ENCODE measurements around the gene RPL7L1.
"Not testable (repeated sequence)": the region's sequence is repeated elsewhere in the genome, so short reads cannot be mapped to it uniquely, and the experiment has no call there.

RPL7L1 gene

DNA sequence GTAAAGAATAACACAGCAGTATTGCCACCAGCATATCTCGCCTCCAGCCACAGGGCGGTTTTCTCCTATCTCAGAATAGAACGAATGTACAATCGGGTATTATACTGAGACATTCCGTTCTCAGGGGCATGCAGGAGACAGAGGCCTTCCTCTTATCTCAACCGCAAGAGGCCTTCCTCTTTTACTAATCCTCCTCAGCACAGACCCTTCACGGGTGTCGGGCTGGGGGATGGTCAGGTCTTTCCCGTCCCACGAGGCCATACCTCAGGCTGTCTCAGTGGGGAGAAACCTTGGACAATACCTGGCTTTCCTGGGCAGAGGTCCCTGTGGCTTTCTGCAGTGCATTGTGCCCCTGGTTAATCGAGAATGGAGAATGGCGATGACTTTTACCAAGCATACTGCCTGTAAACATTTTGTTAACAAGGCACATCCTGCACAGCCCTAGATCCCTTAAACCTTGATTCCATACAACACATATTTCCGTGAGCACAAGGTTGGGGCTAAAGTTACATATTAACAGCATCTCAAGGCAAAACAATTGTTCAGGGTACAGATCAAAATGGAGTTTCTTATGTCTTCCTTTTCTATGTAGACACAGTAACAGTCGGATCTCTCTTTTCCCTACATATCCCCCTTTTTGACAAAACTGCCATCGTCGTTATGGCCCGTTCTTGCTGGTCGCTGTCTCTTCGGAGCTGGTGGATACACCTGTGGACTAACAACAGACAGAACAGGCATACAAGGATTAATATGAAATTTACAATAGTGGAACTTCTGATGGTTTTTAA lies 14.8 kb downstream of the RPL7L1 start:
- not testable (repeated sequence) for DNase-seq

DNA sequence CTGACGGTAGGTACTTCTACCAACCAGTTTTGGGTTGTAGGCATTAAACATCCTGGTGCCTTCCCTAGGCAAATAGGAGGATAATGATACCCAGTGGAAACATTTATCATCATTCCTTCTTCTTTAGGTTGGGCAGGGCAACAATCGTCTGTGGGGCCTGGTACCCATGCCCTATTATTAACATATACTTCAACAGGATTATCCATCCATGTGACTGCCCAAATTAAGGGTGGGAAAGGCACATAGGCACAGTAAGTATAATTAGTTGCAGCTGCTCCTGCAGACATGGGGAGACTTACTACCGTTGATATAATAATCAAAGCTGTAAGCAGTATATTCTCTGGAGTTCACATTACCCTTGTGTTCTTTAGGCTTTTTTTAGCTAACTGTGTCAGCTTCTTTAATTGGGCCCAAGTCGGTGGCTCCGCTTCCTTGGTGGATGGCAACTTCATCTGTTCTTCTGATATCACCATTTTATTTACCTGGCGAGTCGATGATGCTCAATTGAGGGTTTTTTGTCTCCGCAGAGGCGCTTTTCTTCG lies 16.8 kb downstream of the RPL7L1 start:
- DNase-seq: no peak

DNA sequence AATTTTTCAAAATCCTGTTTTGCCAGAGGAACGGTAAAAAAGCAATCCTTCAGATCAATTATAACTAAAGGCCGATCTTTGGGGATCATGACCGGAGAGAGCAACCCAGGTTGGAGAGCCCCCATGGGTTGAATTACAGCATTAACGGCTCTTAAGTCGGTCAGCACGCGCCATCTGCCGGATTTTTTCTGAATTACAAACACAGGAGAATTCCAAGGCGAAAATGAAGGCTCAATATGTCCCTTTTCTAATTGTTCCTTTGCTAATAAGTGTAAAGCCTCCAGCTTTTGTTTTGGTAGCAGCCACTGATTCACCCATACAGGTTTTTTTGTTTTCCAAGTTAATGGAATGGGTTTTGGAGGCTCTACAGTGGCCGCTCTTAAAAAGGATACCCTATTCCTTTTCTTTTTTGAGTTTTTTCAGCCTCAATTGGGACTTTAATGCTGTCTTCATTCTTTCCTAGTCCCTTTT lies 19.5 kb downstream of the RPL7L1 start:
- peak; percentile 90 for DNase-seq

DNA sequence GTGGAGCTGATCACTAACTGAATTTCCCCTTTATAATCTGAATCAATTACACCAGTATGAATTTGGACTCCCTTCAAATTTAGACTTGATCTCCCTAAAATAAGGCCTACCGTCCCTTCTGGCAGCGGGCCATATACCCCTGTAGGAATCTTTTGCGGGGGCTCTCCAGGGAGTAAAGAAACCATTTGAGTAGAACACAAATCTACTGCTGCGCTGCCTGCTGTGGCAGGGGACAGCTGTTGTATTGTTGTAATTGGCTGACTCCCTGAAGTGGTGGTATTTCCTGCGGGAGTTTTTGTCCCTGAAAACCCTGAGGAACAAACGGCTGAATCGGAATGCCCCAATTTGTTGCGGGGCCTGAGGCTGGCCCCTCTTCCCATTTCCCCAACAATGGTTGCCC lies 20.5 kb downstream of the RPL7L1 start:
- no peak for DNase-seq

DNA sequence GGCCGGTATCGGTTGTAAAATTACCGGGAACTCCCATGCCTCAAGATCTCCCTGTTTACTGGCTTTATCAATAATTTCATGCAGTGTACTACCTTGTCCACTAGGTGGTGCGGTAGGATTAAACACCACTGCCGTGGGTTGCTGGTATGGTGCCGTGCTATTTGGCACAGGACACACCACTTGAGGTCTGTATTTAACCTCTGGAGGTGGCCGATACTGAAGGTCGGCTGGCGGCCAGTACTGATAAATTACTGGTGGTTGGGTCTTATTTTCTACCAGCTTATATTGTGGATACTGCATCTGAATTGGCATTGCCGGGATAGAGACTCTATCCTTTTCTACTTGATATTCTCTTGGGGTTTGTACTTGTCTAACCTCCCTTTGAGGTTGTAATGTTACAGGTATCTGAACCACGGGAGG lies 22.1 kb downstream of the RPL7L1 start:
- DNase-seq: peak; percentile 95

DNA sequence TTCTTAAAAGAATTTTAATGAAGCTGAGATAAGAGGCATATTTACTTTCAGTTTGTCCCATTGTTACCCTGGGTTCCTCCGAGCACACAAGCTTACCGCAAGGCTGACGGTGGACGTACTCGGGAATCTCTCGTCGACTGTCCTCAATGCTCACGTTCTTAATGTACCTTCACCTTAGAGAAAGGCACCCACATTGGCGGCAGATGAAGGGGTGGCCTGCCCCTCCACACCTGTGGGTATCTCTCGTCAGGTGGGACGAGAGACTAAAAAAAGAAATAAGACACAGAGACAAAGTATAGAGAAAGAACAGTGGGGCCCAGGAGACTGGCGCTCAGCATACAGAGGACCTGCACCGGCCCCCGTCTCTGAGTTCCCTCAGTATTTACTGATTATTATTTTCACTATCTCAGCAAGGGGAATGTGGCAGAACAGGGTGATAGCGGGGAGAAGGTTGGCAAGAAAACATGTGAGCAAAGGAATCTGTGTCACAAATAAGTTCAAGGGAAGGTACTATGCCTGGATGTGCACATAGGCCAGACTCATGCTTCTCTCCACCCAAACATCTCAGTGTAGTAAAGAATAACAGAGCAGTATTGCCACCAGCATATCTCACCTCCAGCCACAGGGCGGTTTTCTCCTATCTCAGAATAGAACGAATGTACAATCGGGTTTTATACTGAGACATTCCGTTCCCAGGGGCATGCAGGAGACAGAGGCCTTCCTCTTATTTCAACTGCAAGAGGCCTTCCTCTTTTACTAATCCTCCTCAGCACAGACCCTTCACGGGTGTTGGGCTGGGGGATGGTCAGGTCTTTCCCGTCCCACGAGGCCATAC lies 23.2 kb downstream of the RPL7L1 start:
- not testable (repeated sequence) for DNase-seq

DNA sequence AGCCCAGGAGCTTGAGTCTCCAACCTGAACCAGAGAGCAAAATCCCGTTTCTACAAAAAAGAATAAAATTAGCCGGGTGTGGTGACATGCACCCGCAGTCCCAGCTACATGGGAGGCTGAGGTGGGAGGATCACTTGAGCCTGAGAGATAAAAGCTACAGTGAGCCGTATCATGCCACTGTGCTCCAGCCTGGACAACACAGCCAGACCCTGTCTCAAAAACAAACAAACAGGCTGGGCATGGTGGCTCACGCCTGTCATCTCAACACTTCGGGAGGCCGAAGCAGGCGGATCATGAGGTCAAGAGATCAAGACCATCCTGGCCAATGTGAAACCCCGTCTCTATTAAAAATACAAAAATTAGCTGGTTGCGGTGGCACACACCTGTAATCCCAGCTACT lies 25.1 kb downstream of the RPL7L1 start:
- no peak for DNase-seq

DNA sequence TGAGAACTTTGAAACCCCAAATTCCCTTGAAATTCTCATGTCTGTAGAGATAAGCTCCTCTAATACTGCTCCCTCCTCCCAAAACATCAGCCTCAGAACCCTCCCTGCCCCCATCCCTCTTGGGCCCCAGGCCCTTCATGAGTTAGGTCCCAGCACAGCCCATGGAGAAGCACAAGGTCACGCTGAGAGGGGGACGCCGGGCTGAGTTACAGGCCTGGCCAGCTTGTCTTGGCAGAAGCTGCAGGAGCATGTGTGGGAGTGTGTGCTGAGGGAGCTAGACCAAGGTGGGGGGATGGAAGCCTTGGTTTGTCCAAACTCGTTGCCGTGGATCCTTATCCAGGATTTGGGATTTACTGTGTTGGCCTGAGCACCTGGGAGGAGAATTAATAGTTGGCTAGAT lies 27.9 kb downstream of the RPL7L1 start:
- DNase-seq: no peak

DNA sequence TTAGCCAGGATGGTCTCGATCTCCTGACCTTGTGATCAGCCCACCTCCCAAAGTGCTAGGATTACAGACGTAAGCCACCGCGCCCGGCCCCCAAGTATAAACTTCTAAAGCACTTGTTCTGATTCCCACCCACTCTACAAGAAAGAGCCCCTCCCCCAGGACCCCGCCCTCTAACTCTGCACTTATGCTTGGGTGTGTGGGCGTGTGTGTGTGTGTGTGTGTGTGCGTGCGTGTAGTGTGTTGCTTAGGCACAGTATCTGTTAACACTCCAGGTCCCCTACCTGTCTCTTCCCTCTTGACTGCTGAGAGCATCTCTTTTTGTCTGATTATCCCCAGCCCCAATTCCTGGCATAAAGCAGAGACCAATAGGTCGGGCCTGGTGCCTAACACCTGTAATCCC lies 30.4 kb downstream of the RPL7L1 start:
- DNase-seq: no peak

DNA sequence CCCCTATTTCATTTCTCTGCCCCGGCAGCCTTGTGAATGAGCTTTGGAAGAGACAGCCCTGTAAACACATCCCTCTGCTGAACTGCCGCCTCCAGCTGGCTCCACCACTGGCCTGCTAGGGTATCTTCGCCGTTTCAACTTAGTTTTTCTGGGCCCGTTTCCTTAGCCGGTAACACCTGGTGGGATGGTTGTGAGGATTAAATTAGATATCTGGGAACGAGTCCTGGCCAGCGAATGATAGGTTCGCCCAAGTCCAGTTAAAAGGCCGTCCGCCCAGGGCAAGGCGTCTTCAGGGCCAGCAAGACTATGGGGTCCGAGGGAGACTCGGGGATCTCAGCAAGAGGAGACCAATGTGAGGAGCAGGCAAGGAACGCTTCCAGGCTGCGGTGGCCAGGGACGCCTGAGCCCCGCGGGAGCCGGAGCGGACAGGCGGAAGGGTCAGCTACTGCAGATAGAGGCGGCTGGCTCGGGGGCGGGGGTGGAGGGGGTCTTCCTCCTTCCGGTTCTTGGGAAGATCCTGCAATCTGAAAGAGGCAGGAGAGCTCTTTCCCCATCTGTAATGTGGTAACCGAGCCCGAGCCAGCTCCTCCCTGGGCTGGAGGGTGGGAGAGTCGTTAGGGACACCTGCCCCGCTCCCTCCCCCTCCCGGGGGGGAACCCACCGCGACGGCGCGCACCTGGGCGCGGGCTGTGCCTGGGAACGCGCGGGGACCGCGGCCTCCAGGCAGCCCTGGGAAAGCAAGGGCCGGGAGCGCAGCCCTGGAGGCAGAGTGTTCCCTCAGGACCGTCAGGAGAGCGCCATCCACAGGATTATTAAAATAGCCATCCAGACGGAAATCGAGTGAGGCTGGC lies 32.0 kb downstream of the RPL7L1 start:
- peak; percentile 71 for DNase-seq

DNA sequence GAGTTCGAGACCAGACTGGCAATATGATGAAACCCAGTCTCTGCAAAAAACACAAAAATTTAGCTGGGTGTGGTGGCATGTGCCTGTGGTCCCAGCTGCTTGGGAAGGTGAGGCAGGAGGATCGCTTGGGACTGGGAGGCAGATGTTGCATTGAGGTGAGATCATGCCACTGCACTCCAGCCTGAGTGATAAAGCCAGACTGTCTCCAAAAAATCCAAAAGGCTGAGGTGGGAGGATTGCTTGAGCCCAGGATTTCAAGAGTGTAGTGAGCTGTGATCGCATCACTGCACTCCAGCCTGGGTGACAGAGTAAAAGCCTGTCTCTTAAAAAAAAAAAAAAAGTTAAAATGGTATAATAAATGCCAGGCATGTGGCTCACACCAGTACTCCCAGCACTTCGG lies 35.1 kb downstream of the RPL7L1 start:
- no peak for DNase-seq

DNA sequence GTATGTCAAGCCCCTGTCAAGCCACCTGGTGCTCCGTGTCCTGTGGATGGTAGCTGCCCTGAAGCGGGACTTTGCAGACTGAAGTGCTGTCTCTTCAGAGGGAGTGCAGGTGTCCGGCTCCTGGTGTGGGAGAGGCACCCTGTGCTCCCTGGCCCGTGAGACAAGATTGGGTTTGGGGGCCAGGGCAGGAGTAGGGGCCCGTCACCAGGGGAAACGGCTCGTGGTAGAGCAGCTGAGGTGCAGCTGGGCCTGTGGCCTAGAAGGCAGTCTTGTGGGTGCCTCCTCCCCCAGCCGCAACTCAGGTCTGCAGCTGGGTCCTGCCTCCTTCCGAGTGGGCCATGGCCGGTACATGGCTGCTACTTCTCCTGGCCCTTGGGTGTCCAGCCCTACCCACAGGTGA lies 36.3 kb downstream of the RPL7L1 start, which contains the start of gene PTCRA:
Gene PTCRA (plus strand): TSS at position 322 of the 400 bp plus-strand sequence. CDS start 17 bp downstream, at position 339.
- no peak for DNase-seq

DNA sequence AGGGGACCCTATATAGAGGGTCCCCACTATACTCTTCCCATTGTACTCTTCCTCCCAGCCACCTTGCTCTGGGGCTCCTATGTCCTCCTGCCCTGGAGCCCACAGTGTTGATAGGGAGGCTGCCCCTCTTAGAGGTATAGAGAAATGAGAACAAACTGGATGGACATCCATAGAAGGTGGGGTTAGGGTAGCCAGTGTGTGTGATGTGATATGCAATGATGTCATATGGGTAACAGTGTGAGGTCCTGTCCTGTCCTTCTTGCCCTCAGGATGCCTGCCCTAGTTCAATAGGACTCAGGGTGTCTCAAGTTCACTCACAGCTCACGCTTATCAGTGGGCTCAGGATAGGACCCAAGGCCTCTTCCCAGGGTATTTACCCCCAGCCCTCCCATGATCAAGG lies 36.9 kb downstream of the RPL7L1 start:
- DNase-seq: no peak

DNA sequence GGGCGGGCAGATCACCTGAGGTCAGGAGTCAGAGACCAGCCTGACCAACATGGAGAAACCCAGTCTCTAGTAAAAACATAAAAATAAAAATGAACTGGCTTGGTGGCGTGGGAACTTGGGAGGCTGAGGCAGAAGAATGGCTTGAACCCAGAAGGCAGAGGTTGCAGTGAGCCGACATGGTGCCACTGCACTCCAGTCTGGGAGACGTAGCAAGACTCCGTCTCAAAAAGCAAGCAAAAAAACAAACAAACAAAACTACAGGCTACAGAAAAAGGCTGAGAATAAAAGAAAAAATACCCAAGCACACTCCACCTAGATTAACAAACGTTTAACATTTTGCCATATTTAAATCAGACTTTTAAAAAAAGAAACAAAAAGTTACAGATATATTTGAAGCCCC lies 42.4 kb downstream of the RPL7L1 start:
- DNase-seq: no peak

DNA sequence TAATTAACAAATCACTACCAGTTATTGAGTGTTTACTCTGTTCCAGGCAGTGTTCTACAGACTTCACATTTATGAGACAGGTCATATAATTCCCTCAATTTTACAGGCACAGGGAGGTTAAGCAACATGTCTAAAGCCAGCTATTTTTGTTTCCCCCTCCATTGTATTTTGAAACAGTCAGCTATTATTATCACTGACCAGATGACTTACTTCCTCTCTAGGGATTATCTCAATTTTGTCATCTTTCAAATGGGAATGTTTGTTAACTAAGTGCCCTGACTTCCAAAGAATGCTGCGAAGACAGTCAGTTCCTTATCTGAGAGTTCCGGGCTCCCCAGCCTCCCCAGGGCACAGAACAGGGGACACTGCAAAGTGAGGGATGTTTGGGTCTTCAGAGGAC lies 44.2 kb downstream of the RPL7L1 start:
- no peak for DNase-seq

DNA sequence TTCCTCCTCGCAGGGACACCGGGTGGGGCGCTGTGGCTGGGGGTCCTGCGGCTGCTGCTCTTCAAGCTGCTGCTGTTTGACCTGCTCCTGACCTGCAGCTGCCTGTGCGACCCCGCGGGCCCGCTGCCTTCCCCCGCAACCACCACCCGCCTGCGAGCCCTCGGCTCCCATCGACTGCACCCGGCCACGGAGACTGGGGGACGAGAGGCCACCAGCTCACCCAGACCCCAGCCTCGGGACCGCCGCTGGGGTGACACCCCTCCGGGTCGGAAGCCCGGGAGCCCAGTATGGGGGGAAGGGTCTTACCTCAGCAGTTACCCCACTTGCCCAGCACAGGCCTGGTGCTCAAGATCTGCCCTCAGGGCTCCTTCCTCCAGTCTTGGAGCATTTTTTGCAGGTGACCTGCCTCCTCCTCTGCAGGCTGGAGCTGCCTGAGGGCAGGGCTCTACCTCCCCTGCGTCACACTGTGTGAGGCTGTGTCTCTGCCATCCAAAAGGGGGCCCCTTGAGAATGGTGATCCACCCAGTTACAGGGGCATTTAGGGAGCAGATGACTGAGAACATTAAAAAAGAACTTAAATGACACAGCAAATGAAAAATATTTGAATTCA lies 45.9 kb downstream of the RPL7L1 start:
- DNase-seq: no peak

DNA sequence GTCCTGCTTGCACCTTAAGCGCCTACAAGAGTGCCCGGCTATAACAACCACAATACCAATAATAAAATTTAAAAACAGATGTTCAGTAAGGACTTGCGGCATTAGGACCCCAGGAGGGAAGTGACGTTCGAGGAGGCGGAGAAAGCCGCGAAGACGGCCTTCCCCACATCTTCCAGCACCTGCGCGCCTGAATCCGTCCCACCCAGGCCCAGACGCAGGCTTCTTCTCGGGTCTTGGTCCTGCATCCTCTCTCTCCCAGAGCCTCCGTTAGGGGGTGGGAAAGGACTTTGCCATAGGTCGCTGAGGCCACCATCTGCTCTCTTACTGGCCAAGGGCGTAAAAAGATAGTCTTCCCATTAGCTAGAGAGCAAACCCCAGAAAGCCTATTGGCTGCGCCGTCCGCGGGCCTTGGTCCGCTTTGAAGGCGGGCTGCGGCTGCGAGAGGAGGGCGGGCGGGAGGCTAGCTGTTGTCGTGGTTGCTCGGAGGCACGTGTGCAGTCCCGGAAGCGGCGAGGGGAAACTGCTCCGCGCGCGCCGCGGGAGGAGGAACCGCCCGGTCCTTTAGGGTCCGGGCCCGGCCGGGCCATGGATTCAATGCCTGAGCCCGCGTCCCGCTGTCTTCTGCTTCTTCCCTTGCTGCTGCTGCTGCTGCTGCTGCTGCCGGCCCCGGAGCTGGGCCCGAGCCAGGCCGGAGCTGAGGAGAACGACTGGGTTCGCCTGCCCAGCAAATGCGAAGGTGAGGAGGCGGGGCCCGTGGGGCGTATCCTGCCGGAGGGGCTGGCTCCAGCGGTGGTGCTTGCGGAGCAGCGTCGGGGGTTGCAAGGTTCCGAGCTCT lies 49.8 kb downstream of the RPL7L1 start, which contains the start of gene CNPY3:
Gene CNPY3 (plus strand): TSS at position 495 of the 835 bp plus-strand sequence. CDS start 91 bp downstream, at position 586.
- DNase-seq: peak; percentile 98

DNA sequence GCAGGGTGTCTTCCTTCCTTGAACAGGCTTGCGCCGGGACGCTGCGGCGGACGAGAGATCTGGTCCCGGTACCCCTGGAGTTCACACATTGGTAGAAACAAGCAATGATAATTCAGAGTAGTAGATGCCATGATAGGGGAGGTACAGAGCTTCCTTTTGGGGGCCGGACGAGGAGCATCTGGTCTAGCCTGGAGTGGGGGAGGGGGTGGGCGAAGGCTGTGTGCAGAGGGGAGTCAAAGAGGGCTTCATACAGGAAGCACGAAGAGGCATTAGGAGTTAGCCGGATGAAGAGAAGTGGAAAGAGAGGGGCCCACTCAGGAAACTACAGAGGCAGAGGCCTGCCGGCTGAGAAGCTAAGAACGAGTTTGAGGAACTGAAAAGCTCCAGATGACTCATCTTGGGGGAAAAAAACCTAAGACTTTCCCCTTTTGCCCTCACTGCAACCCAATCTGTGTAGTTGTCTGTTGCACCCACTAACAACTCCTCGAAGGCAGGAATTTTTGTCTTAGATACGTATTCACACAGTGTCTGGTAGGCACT lies 50.5 kb downstream of the RPL7L1 start:
- DNase-seq: peak; percentile 87

DNA sequence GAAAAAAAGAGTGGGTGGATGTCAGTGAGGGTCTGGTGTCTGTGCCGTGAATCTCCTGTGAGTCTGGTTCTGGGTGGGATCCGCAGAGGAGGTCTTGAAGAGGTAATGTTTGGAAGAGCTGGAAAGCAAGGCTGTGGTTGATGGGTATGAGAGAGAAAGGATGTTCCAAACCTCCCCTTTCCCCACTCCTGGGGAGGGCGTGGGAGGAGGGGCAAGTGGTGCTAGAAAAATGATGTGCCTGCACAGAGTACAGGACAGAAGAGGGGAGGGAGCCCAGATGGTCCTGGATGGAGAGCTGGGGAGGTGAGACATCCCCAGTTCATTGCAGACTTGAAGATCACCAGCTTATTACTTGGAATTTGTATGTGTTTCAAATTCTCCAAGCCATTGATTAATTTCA lies 53.0 kb downstream of the RPL7L1 start:
- DNase-seq: no peak

DNA sequence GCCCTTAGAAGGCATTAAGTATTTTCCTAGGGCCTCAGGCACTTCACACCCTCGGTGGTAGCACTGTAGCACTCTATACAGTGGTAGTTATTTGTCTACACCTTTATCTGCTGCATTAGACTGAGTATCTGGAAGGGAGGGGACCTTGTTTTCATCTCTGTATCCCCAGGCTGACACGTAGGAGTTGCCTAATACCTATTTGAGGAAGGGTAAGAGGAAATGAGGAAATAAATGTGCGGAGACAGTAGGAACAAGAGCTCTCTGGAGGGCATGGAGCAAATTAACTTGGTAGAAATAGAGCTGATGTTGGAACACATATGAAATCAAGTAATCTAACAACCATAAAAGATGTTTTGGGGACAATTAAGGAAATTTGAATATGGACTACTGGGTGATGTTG lies 53.8 kb downstream of the RPL7L1 start:
- DNase-seq: no peak

DNA sequence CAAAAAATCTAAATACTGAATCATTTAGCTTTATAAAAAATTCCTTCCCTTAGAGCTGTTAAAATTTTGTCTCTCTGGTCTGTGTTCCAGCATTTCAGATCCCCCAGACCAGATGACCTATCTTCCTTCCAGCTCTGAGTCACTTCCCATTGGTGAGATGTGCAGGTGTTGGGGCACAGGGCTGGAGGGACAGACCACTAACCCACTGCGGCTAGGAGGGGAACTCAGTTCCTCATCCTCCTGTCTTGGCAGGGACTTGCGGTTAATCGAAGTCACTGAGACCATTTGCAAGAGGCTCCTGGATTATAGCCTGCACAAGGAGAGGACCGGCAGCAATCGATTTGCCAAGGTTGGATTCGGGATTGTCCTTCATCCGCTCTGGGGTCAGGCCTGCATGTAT lies 55.9 kb downstream of the RPL7L1 start:
- DNase-seq: no peak
